SK-N-SH treated with all-trans-retinoic acid at 6 μM for 48 hours (cell line): ENCODE results near the gene GCSH.

Experiments used
- OSR1 ChIP-seq: fragments of 250-450 bp; sonication (Bioruptor Pico); IDR thresholded peaks from 2 replicates; pipeline ENCODE4 v1.8.0; 2022; ENCODE audit warnings: moderate library complexity, mild to moderate bottlenecking, inconsistent platforms
- ZNF565 ChIP-seq: fragments of 450-650 bp; formaldehyde crosslinking; conservative IDR thresholded peaks from 2 replicates; pipeline ENCODE4 v1.5.0; 2020; ENCODE audit warnings: low read depth, mild to moderate bottlenecking, moderate library complexity

DNA sequence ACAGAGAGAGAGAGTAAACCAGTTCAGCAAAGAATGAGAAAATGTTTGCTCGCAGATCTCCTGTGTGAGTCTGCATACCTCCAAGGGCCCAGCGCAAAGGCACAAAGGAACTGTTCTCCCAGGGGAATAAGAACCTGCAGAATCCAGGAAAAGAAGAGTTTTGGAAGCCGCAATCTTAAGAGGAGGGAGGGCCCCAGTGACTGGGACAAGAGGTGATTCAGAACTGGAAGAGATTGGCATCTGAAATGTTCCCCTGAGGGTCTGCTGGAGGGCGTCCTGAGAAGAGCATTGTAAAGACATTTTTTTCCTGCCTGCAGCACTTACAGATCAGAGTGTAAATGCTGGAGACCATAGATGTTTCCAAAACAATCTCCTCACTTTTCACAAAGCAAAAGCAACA lies 54.5 kb downstream of the GCSH start:
- no peak for TF ChIP-seq OSR1
- no peak for TF ChIP-seq ZNF565
